ENCODE measurements around the gene LARP4.
A peak's percentile ranks its signal among the peaks of the same experiment; 100 is the strongest.

Gene LARP4

GRCh38 chr12:50506753-50507473, 106.2 kb downstream of the LARP4 start:
- no peak for DNase-seq (ENCODE audit: low read depth)
- TF ChIP-seq CTCF (IDR thresholded peaks at IDR 0.05; ENCODE audit: low read depth, low read length) = no peak
- TF ChIP-seq POLR2A (IDR thresholded peaks at IDR 0.05; ENCODE audit: extremely low read depth, insufficient read length) = no peak
- TF ChIP-seq MAX (IDR thresholded peaks at IDR 0.05; ENCODE audit: low read depth, low read length) = no peak
- TF ChIP-seq MYC (IDR thresholded peaks at IDR 0.05; ENCODE audit: low read depth, low read length) = no peak
- peak overlapping the region; percentile 77 for H3K4me3 ChIP-seq (ENCODE audit: low read depth, low read length)

DNA sequence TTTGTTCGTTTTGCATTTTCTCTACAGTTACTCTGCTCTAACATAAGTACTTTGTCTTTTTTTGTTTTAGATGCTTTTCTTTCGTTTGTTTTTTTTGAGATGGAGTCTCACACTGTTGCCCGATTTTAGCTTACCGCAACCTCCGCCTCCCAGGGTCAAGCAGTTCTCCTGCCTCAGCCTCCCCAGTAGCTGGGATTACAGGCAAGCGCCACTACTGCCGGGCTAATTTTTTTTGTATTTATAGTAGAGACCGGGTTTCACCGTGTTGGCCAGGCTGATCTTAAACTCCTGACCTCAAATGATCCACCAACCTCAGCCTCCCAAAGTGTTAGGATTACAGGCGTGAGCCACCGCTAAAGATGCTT, 106.8 kb downstream of the LARP4 start:
- no peak for TF ChIP-seq CTCF (IDR thresholded peaks at IDR 0.05; ENCODE audit: low read depth, low read length)
- TF ChIP-seq MYC (IDR thresholded peaks at IDR 0.05; ENCODE audit: low read depth, low read length) = no peak
- no peak for TF ChIP-seq POLR2A (IDR thresholded peaks at IDR 0.05; ENCODE audit: extremely low read depth, insufficient read length)
- no peak for TF ChIP-seq MAX (IDR thresholded peaks at IDR 0.05; ENCODE audit: low read depth, low read length)
- H3K4me3 ChIP-seq (ENCODE audit: low read depth, low read length) = no peak overlapping the region
- DNase-seq (ENCODE audit: low read depth) = no peak

DNA sequence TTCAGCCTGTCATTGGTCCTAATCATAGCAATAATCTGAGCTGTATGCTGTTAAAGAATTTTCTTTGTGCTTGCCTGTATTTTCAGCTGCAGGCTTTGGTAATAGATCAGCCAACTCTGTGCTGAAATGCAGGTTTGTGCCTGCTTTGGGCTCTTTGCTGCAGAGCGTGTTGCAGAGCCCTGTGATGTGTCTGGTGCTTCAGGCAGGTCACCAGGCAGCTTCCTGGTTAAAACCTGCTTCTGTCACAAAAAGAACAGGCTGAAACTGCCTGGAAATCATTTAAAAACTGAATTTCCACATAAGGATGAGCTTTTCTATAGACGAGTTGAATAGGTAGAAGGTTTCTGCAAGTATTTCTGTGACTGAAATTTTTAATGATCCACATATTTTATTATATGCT, 107.2 kb downstream of the LARP4 start:
- TF ChIP-seq CTCF (IDR thresholded peaks at IDR 0.05; ENCODE audit: low read depth, low read length) = no peak
- TF ChIP-seq POLR2A (IDR thresholded peaks at IDR 0.05; ENCODE audit: extremely low read depth, insufficient read length) = no peak
- TF ChIP-seq MAX (IDR thresholded peaks at IDR 0.05; ENCODE audit: low read depth, low read length) = no peak
- TF ChIP-seq MYC (IDR thresholded peaks at IDR 0.05; ENCODE audit: low read depth, low read length) = no peak
- H3K4me3 ChIP-seq (ENCODE audit: low read depth, low read length) = no peak overlapping the region
- no peak for DNase-seq (ENCODE audit: low read depth)

DNA sequence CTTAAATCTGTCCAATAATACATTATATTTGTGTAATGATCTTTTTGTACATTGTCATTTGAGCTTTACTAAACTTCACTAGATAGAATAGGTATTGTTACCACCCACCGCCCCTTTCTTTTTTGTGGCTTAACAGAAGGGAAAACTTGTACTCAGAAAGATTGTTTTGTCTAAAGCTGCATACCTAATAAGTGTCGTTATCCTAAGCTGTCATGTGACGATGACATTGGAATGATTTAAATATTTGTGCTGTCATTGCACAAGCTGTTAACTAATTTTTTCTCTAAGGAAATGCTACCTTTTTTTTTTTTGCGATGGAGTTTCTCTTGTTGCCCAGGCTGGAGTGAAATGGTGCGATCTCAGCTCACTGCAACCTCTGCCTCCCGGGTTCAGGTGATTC, 107.7 kb downstream of the LARP4 start:
- H3K4me3 ChIP-seq (ENCODE audit: low read depth, low read length) = no peak overlapping the region
- TF ChIP-seq MYC (IDR thresholded peaks at IDR 0.05; ENCODE audit: low read depth, low read length) = no peak
- DNase-seq (ENCODE audit: low read depth) = no peak

- peak; percentile 45 for DNase-seq (ENCODE audit: low read depth)
- no peak overlapping the region for H3K4me3 ChIP-seq (ENCODE audit: low read depth, low read length)
- TF ChIP-seq MYC (IDR thresholded peaks at IDR 0.05; ENCODE audit: low read depth, low read length) (no peak), CTCF (IDR thresholded peaks at IDR 0.05; ENCODE audit: low read depth, low read length) (no peak), MAX (IDR thresholded peaks at IDR 0.05; ENCODE audit: low read depth, low read length) (no peak), POLR2A (IDR thresholded peaks at IDR 0.05; ENCODE audit: extremely low read depth, insufficient read length) (no peak)
Observed at GRCh38 chr12:50508970-50509663, 108.4 kb downstream of the LARP4 start.

DNA sequence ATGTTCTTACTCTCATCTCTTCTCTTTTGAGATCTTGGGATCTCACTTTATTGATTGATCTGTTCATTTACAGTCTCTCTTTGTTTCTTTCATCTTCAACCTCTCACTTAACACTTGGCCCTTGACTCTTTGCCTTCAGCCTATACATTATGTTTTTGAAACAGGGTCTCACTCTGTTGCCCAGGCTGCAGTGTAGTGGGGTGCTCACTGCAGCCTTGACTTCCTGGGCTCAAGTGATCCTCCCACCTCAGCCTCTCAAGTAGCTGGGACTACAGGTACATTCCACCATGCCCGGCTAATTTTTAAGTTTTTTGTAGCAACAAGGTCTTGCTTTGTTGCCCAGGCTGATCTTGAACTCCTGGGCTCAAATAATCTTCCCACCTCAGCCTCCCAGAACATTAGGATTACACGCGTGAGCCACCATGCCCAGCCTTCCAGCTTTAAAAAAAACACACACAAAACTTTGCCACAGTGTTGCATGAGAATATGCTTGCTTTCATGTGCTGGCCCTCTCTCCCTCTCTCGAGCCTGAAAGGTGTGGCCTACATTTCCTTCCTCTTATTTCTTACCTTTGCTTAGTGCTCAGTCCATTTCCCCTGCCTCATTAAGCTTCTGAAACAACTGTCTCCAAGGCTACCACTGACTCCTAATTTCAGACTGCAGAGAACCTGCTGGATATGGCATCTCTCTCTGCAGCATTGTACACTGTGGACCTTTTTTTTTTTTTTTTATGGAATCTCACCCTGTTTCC, 114.0 kb downstream of the LARP4 start:
- TF ChIP-seq MAX (IDR thresholded peaks at IDR 0.05; ENCODE audit: low read depth, low read length) (no peak), CTCF (IDR thresholded peaks at IDR 0.05; ENCODE audit: low read depth, low read length) (no peak), POLR2A (IDR thresholded peaks at IDR 0.05; ENCODE audit: extremely low read depth, insufficient read length) (no peak), MYC (IDR thresholded peaks at IDR 0.05; ENCODE audit: low read depth, low read length) (no peak)
- no peak overlapping the region for H3K4me3 ChIP-seq (ENCODE audit: low read depth, low read length)

More for the DNA sequence above, 114.0 kb downstream of the LARP4 start:
- DNase-seq (ENCODE audit: low read depth) = no peak

Measured in NB4 (cell line).